HEK293 (cell line): ENCODE results near the gene PHLPP2.
"Not testable (repeated sequence)": the region's sequence is repeated elsewhere in the genome, so short reads cannot be mapped to it uniquely, and the experiment has no call there.

Experiments
- ZBTB21 ChIP-seq: fragments of 450-650 bp; formaldehyde crosslinking; IDR thresholded peaks from 2 replicates; pipeline ENCODE4 v1.5.1; 2017; ENCODE audit warnings: missing biosample characterization, missing genetic modification characterization
- ZBTB8A ChIP-seq: fragments of 450-650 bp; formaldehyde crosslinking; IDR thresholded peaks from 2 replicates; pipeline ENCODE4 v1.5.1; 2016; ENCODE audit warnings: missing biosample characterization, missing genetic modification characterization
- ZNF777 ChIP-seq: fragments of 450-650 bp; formaldehyde crosslinking; IDR thresholded peaks from 2 replicates; pipeline ENCODE4 v1.5.1; 2017; ENCODE audit warnings: missing biosample characterization, missing genetic modification characterization, borderline replicate concordance
- TF ChIP-seq, protein P1 (sequence below): fragments of 450-650 bp; formaldehyde crosslinking; IDR thresholded peaks from 2 replicates; pipeline ENCODE4 v1.5.1; 2016; ENCODE audit warnings: missing biosample characterization, missing genetic modification characterization
- TF ChIP-seq, protein P2 (sequence below): fragments of 450-650 bp; formaldehyde crosslinking; IDR thresholded peaks from 2 replicates; pipeline ENCODE4 v1.5.1; 2016; ENCODE audit warnings: missing biosample characterization, missing genetic modification characterization, borderline replicate concordance

GRCh38 chr16:71614956-71615355 lies 109.5 kb downstream of the PHLPP2 start:
- TF ChIP-seq, protein P1, sequence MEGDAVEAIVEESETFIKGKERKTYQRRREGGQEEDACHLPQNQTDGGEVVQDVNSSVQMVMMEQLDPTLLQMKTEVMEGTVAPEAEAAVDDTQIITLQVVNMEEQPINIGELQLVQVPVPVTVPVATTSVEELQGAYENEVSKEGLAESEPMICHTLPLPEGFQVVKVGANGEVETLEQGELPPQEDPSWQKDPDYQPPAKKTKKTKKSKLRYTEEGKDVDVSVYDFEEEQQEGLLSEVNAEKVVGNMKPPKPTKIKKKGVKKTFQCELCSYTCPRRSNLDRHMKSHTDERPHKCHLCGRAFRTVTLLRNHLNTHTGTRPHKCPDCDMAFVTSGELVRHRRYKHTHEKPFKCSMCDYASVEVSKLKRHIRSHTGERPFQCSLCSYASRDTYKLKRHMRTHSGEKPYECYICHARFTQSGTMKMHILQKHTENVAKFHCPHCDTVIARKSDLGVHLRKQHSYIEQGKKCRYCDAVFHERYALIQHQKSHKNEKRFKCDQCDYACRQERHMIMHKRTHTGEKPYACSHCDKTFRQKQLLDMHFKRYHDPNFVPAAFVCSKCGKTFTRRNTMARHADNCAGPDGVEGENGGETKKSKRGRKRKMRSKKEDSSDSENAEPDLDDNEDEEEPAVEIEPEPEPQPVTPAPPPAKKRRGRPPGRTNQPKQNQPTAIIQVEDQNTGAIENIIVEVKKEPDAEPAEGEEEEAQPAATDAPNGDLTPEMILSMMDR: not testable (repeated sequence)
- not testable (repeated sequence) for TF ChIP-seq ZBTB21; ZNF777; ZBTB8A (tag by site-specific recombination)
- TF ChIP-seq, protein P2, sequence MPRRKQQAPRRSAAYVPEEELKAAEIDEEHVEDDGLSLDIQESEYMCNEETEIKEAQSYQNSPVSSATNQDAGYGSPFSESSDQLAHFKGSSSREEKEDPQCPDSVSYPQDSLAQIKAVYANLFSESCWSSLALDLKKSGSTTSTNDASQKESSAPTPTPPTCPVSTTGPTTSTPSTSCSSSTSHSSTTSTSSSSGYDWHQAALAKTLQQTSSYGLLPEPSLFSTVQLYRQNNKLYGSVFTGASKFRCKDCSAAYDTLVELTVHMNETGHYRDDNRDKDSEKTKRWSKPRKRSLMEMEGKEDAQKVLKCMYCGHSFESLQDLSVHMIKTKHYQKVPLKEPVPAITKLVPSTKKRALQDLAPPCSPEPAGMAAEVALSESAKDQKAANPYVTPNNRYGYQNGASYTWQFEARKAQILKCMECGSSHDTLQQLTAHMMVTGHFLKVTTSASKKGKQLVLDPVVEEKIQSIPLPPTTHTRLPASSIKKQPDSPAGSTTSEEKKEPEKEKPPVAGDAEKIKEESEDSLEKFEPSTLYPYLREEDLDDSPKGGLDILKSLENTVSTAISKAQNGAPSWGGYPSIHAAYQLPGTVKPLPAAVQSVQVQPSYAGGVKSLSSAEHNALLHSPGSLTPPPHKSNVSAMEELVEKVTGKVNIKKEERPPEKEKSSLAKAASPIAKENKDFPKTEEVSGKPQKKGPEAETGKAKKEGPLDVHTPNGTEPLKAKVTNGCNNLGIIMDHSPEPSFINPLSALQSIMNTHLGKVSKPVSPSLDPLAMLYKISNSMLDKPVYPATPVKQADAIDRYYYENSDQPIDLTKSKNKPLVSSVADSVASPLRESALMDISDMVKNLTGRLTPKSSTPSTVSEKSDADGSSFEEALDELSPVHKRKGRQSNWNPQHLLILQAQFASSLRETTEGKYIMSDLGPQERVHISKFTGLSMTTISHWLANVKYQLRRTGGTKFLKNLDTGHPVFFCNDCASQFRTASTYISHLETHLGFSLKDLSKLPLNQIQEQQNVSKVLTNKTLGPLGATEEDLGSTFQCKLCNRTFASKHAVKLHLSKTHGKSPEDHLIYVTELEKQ (tag by site-specific recombination): not testable (repeated sequence)
